Measurements from ENCODE around the gene ANKRD13D.

Gene ANKRD13D

GRCh38 chr11:67289226-67289650 is at the start of gene ANKRD13D:
TSS of gene ANKRD13D (plus strand) at chr11:67289303. CDS start at chr11:67289461, 158 bp downstream.
- no peak for DNase-seq

DNA sequence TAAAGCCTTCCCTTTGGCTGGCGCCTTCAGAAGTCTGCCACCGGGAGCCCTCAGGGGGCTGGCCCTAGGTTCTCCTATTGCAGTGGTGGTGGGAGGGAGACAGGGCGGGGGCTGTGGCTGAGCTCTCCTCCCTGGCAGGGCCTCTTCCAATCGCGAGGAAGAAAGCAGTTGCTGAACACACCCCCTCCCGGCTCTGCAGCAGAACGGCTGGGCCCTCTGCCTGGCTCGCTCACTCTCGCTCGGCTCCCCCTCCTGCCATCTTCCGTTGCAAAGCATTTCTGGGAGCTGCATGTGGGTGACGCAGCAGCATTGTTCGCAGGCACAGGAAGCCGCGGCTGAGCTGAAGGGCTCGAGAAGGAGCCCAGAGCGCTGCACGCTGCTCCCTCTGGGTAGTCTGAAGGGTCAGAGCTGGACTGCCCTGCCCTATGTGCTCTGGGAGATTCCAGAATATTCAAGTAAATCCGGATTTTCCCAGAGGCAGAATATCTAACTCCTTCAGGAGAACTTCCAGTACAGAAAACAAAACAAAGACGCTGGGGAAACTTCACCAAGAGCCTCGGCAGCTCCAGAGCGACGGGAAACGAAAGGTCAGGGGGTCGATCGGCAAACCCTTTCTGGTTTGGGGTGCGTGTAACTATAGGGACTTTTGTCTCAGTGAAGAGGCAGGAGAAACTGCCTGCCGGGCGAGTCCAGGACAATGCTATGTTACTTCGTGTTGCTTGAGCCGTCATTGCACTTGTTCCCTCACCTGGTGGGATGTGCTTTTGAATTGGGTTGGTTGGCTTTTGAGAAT is 49.1 kb upstream of the ANKRD13D start:
- DNase-seq: peak; percentile 98

DNA sequence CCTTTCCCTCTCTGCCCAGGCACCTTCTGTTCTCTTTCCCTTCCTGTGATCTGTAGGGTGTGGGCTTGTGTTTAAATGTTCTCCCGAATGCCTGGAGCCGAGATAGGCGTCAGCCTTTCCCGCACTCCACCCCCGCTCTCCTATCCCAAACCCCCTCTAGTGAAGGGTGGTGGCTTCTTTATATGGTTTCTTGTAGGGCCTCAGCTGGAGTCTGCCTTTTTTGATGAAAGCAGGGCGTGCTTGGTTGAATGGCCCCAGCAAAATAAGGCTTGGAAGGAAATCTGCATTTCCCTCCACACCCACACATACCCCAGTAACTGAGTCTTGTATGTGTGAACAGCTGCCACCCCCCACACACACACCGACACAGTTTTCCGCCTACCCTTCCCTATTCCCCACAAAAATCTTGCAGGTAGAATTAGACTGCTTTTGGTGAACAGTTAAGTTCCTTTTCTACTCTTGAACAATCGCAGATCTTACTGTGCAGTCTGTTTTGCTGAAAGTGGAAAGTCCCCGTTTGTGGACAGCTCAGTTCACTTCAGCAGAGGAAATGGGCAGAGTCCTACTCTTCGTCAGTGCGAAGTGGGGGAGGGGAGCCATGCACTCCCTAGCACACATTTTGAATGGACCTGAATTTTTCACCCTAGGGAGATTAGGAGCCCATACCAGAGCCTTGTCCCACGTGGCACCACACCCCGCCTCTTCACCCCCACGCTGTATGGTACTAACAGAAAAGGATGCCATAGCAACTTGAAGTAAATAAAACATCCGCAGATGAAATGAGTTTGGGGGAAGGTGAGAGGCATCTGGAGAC is 48.3 kb upstream of the ANKRD13D start:
- peak; percentile 83 for DNase-seq

- no peak for DNase-seq
Observed at GRCh38 chr11:67242548-67242947, 46.6 kb upstream of the ANKRD13D start.

GRCh38 chr11:67243051-67243450 is 46.1 kb upstream of the ANKRD13D start:
- no peak for DNase-seq

DNA sequence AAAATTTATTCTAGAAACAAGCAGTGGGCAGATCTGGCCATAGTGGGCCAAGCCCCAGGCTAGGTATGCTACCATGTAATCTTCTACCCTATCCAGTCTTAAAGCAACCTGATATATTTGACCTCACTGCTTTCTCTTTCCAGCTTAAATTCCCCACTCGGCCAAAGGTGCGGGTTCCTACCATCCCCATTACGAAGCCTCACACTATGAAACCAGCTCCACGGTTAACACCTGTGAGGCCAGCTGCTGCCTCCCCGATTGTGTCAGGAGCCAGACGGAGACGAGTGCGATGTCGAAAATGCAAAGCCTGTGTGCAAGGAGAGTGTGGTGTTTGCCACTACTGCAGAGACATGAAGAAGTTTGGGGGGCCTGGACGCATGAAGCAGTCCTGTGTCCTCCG is 44.1 kb upstream of the ANKRD13D start:
- DNase-seq: no peak

DNA sequence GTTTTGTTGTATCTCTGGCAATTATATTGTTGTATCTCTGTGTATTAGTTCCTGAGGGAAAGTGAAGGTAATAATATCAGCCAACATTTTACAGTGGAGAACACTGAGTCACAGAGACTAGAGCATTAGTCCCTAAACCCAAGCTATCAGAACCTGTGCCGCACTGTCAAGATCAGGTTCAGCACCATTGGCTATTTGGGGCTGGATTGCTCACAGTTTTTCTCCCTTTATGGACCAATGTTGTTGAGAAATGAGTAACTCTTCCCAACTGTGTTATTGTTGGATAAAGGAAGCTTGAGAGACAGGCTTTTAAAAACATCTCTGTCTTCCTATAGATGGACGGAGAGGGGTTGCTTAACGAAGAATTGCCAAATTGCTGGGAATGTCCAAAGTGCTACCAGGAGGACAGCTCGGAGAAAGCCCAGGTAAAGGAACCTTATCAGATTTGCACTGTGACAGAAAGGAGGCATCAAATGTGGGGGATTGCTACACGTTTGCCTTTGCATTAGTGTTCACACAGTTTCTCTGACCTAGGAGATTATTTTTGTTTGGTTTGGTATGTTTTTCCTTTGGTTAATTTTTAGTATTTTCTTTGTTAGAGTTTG is 41.1 kb upstream of the ANKRD13D start:
- DNase-seq: no peak

DNA sequence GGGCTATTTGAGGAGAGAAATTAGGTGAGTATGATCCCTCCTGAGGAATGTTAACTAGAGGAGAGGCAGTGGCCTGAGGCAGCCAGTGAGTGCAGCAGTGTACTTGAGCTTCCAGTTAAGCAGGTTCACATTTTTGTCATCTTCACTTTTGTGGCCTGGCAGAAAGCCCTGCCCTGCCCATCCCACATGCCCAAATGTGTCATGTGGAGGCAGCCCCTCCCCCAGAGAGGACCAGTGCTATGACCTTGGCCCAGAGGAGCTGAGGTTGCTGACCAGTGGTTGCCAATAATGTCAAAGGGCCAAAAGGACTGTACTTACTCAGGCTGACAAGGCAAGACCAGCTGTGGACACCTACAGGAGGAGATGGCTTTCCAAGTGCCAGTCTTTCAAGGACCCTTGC is 40.5 kb upstream of the ANKRD13D start:
- DNase-seq: no peak

- no peak for DNase-seq
Observed at GRCh38 chr11:67250059-67251043, 38.8 kb upstream of the ANKRD13D start.

GRCh38 chr11:67251841-67252240 is 37.3 kb upstream of the ANKRD13D start:
- no peak for DNase-seq

DNA sequence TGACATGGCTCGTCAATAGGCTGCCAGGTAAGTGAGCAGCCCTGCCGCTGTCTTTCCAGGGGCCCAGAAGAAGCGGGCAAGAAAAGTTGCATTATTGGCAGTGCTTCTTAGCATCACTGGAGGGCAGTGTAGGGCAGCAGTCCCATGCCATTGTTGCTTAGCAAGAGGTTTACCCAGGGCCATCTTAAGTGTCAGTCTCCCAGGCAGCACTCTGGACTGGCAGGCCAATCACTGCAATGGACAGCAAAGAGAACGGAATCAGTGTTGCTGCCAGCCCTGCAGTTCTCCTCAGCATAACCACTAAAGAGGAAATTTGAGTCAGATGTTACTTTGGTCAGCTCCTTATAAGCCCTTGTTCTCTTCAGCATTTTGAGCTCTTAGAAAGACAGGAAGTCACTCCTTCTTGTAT is 36.3 kb upstream of the ANKRD13D start:
- peak; percentile 44 for DNase-seq

DNA sequence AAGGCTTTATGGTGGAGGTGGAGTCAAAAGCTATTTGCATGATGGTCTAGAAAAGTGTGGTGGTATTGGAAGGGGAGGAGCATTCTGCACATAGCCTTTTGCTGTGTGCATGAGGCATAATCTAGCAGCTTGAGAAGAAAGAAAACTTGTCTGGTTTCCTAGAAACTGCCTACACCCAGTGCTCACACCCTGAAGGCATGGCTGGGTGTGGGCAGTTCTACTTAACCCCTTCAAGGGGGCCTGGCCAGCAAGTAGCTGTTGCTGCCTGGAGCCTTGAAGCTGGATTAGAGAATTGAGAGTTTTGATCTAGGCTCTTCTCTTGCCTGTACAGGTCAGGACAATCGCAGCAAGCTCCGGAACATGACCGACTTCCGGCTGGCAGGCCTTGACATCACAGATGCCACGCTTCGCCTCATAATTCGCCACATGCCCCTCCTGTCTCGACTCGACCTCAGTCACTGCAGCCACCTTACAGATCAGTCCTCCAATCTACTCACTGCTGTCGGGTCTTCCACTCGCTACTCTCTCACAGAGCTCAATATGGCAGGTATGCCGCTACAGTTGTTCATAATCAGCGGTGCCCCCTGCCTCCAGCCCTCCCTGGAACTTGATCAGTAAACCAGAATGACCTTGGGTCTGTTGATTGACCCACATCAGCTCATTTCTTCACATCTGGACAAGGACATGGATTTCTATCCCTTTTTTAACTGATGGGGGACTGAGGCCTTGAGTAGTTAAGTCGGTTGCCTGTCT is 35.1 kb upstream of the ANKRD13D start:
- DNase-seq: no peak

DNA sequence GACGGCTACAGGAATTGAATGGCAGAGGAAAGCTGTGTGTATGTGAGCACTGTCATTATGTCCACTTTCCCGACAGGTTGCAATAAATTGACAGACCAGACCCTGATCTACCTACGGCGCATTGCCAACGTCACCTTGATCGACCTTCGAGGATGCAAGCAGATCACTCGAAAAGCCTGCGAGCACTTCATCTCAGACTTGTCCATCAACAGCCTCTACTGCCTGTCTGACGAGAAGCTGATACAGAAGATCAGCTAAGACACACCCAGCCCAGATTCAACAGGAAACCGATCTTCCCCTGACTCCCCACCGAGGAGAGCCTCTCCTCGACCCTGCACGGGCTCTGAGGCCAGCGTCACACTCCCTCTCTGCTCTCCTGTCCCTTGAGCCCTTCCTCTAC is 34.3 kb upstream of the ANKRD13D start:
- DNase-seq: no peak

- no peak for DNase-seq
Observed at GRCh38 chr11:67255353-67255752, 33.8 kb upstream of the ANKRD13D start.

GRCh38 chr11:67255864-67256263 is 33.2 kb upstream of the ANKRD13D start:
- DNase-seq: no peak

GRCh38 chr11:67256477-67257135 is 32.5 kb upstream of the ANKRD13D start:
- no peak for DNase-seq

GRCh38 chr11:67260406-67260805 is 28.7 kb upstream of the ANKRD13D start:
- DNase-seq: no peak

- DNase-seq: peak; percentile 70
Observed at GRCh38 chr11:67260885-67261639, 28.0 kb upstream of the ANKRD13D start.

DNA sequence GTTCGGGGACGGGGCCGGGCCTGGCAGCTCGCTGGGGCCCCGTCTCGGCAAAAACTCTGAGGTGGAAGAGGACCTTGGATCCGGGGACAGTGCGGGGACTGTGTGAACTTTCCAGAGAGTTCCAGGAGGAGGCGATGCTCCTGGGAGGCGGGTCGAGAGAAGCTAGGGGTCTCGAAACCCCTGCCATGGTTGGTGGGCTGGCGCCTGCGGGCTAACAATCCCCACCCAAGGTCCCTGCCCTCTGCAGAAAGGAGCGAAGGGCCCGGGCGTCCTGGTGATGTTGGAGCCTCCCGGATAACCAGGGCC is 27.5 kb upstream of the ANKRD13D start:
- no peak for DNase-seq

GRCh38 chr11:67261946-67262681 is 27.0 kb upstream of the ANKRD13D start:
- no peak for DNase-seq
